Liver (tissue), 9 donors: ENCODE data around the gene TIMP1. TPM values are rescaled to one million over a fixed set of nuclear protein-coding genes. Genes with fewer than 3 reads are reported as not detected.

Experiments
- DNase-seq: peaks from one replicate; pipeline ENCODE4 v3.0.0-alpha.2; 2017; ENCODE audit warnings: low spot score
- H3K27ac ChIP-seq, 2 donors: one replicate each; pipeline ENCODE4 v1.7.0; 2013; ENCODE audit warnings: inconsistent platforms in 2 of 2, low read length in 2 of 2, control low read depth in 1 of 2, low read depth in 1 of 2, mild to moderate bottlenecking in 1 of 2
- H3K27me3 ChIP-seq, 4 donors: one replicate each; pipeline versions ENCODE4 v1.6.1 to v1.7.0; 2013; ENCODE audit warnings: low read length in 3 of 4, inconsistent platforms in 1 of 4, mild to moderate bottlenecking in 1 of 4, moderate library complexity in 1 of 4; ENCODE audit not compliant: control insufficient read depth in 4 of 4, insufficient read depth in 4 of 4
- H3K36me3 ChIP-seq, 4 donors: one replicate each; pipeline versions ENCODE4 v1.6.1 to v1.7.0; 2013; ENCODE audit warnings: low read length in 3 of 4, mild to moderate bottlenecking in 3 of 4, low read depth in 1 of 4, moderate library complexity in 1 of 4; ENCODE audit not compliant: control insufficient read depth in 4 of 4, insufficient read depth in 3 of 4
- H3K4me1 ChIP-seq, 4 donors: one replicate each; pipeline versions ENCODE4 v1.6.1 to v1.7.0; 2013; ENCODE audit warnings: low read length in 3 of 4, mild to moderate bottlenecking in 3 of 4, moderate library complexity in 1 of 4; ENCODE audit not compliant: control insufficient read depth in 4 of 4, insufficient read depth in 4 of 4
- H3K4me3 ChIP-seq, 3 donors: one replicate each; pipeline versions ENCODE4 v1.6.1 to v1.7.0; 2013; ENCODE audit warnings: low read length in 3 of 3, control low read depth in 1 of 3, low read depth in 1 of 3, mild to moderate bottlenecking in 1 of 3
- H3K9ac ChIP-seq, 2 donors: one replicate each; pipeline ENCODE4 v1.7.0; 2013; ENCODE audit warnings: low read length in 2 of 2, mild to moderate bottlenecking in 2 of 2, moderate library complexity in 2 of 2, control low read depth in 1 of 2, low read depth in 1 of 2
- H3K9me3 ChIP-seq, 4 donors: one replicate each; pipeline versions ENCODE4 v1.6.1 to v1.7.0; 2013; ENCODE audit warnings: low read length in 3 of 4; ENCODE audit not compliant: control insufficient read depth in 4 of 4
- ATF3 ChIP-seq: IDR thresholded peaks from 2 replicates; pipeline ENCODE4 v1.6.1; 2016; ENCODE audit warnings: antibody characterized with exemption
- CTCF ChIP-seq: fragments of 150-350 bp; IDR thresholded peaks from 2 replicates; pipeline ENCODE4 v1.5.1; 2017; ENCODE audit warnings: improper control_type of control experiment, low read depth, low read length; ENCODE audit not compliant: missing input control
- EGR1 ChIP-seq, 2 donors: IDR thresholded peaks; 2 replicates each; pipeline ENCODE4 v1.6.1; 2016 to 2018; ENCODE audit warnings: antibody characterized with exemption in 2 of 2, low read depth in 2 of 2
- HNF4A ChIP-seq, 2 donors: conservative IDR thresholded peaks; 2 replicates each; pipeline ENCODE4 v1.6.1; 2016; ENCODE audit warnings: antibody characterized with exemption in 2 of 2, mild to moderate bottlenecking in 2 of 2
- HNF4G ChIP-seq: IDR thresholded peaks from 2 replicates; pipeline ENCODE4 v1.6.1; 2016; ENCODE audit warnings: antibody characterized with exemption
- MAX ChIP-seq: IDR thresholded peaks from 2 replicates; pipeline ENCODE4 v1.6.1; 2016; ENCODE audit warnings: antibody characterized with exemption
- NR2F2 ChIP-seq: IDR thresholded peaks from 2 replicates; pipeline ENCODE4 v1.6.1; 2016; ENCODE audit warnings: antibody characterized with exemption
- RAD21 ChIP-seq, 2 donors: IDR thresholded peaks; 2 replicates each; pipeline ENCODE4 v1.6.1; 2016; ENCODE audit warnings: antibody characterized with exemption in 2 of 2, mild to moderate bottlenecking in 2 of 2
- RXRA ChIP-seq, 2 donors: IDR thresholded peaks; 2 replicates each; pipeline ENCODE4 v1.6.1; 2017 to 2018; ENCODE audit warnings: antibody characterized with exemption in 2 of 2, mild to moderate bottlenecking in 1 of 2
- YY1 ChIP-seq: IDR thresholded peaks from 2 replicates; pipeline ENCODE4 v1.6.1; 2016; ENCODE audit warnings: antibody characterized with exemption, mild to moderate bottlenecking
- ZBTB33 ChIP-seq: IDR thresholded peaks from 2 replicates; pipeline ENCODE4 v1.6.1; 2016; ENCODE audit warnings: antibody characterized with exemption
- WGBS: extraction: QIAGEN DNeasy Blood & Tissue Kit; methylation state at CpG from one replicate; pipeline ENCODE4 v1.1.7; 2013; 5-methylcytosine and 5-hydroxymethylcytosine counted together
- polyA plus RNA-seq, 2 donors: library from polyadenylated mRNA; stranded (reverse) in 1 of 2; unstranded in 1 of 2; fragments of 200-250 nt in 1 of 2; fragments of >200 nt in 1 of 2; fragmentation: Nextera tagmentation in 1 of 2; extraction: Ambion mirVana in 1 of 2; gene quantifications; one replicate each; pipeline versions ENCODE4 v1.2.1 to v1.2.3, GENCODE V29; 2013 to 2015
- total RNA-seq, 2 donors: library from RNA; depleted of rRNA; stranded (reverse); fragments of >200 nt; gene quantifications; one replicate each; pipeline ENCODE4 v1.2.3, GENCODE V29; 2014
- donor health status: healthy.
- donor health status: healthy.
- donor health status: healthy.
- donor health status: healthy.
- donor health status: healthy.

The TIMP1 gene
- total and polyA plus RNA-seq, 4 donors: 18.0 to 1,609 (median 146) TPM

- Histone ChIP-seq H3K27ac (peak overlapping the region in 1 of 2 donors; percentile 39), H3K9ac (no peak overlapping the region), H3K27me3 (no peaks in the 10 kb centered on the region), H3K36me3 (no peaks in the 10 kb centered on the region), H3K4me3 (no peak overlapping the region), H3K4me1 (peaks cover 0 to 11% (median 5%) of the 10 kb centered on the region in 4 donors), H3K9me3 (no peaks in the 10 kb centered on the region)
- TF ChIP-seq ATF3: no peak
- TF ChIP-seq NR2F2: peak; percentile 68
- TF ChIP-seq EGR1 (IDR thresholded peaks at IDR 0.05; ENCODE audit: low read depth in 2 of 2): no peak
- TF ChIP-seq MAX: no peak
- TF ChIP-seq ZBTB33: no peak
- peak; percentile 12 to 17 for TF ChIP-seq RXRA (IDR thresholded peaks at IDR 0.05)
- TF ChIP-seq HNF4G: no peak
- TF ChIP-seq HNF4A (conservative IDR thresholded peaks at IDR 0.05): no peak
- TF ChIP-seq CTCF: no peak
- TF ChIP-seq YY1: no peak
- no peak for DNase-seq
- WGBS: 38% methylated on average over 9 of the region's 9 CpGs
Observed at GRCh38 chrX:47577424-47577823, 4.8 kb upstream of the TIMP1 start.

- Histone ChIP-seq H3K4me1 (peaks cover 0 to 11% (median 5%) of the 10 kb centered on the region in 4 donors), H3K9ac (no peak overlapping the region), H3K4me3 (no peak overlapping the region), H3K27ac (peak overlapping the region; percentile 38 to 39), H3K36me3 (no peaks in the 10 kb centered on the region), H3K9me3 (no peaks in the 10 kb centered on the region), H3K27me3 (no peaks in the 10 kb centered on the region)
- 26% methylated on average over 3 of the region's 3 CpGs for WGBS
- DNase-seq: no peak
- TF ChIP-seq EGR1 (IDR thresholded peaks at IDR 0.05; ENCODE audit: low read depth in 2 of 2) (peak; percentile 47 to 79), MAX (no peak), RXRA (IDR thresholded peaks at IDR 0.05) (no peak), HNF4G (no peak), CTCF (no peak), NR2F2 (no peak), ZBTB33 (no peak), RAD21 (IDR thresholded peaks at IDR 0.05) (no peak), YY1 (no peak)
Observed at GRCh38 chrX:47577901-47578300, 4.3 kb upstream of the TIMP1 start.
